Stimulated activated CD8-positive, alpha-beta memory T cell treated with anti-CD3 and anti-CD28 coated beads, Interleukin-4, amount 100 ng/mL, for 1 hour (primary cell): Measurements from ENCODE around the gene PDE6B.
"Not testable (repeated sequence)": the region's sequence is repeated elsewhere in the genome, so short reads cannot be mapped to it uniquely, and the experiment has no call there.

Source experiments
- DNase-seq, 2 donors: peaks; one replicate each; pipeline ENCODE4 v3.0.0-alpha.2; 2020; ENCODE audit warnings: low read depth in 2 of 2, low spot score in 1 of 2

PDE6B gene

DNA sequence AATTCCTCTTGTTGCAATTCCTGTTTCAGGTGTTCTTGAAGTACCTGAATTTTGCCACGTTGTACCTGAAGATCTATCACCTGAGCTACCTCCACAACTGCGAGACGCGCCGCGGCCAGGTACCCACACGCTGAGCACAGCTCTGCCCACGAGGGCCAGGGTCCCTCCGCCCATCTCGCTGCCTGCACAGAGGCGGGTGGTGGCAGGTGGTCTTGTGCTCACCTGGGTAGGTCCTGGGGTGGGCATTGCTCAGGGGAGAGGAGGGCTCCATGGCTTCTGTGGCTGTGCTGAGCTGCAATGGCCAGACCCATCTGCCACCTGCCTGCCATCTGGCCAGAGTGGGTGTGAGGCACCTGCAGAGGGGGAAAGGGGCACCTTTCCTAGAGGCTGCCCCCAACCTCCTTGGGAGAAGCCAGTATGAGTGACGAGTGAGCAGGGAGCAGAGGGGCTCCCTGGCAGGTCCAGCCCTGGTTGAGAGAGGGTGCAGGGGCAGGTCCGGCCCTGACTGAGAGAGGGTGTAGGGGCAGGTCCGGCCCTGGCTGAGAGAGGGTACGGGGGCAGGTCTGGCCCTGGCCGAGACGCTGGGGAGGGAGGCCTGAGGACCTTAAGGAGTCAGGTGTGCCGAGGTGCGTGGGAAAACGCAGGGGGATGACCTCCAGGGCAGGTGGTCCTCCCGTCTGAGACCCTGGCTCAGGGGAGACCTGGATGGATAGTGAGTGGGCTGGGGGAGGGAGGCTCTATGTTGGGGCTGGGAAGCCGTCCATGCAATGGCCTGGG lies 10.7 kb downstream of the PDE6B start:
- no peak for DNase-seq

GRCh38 chr4:636628-637159 lies 11.3 kb downstream of the PDE6B start:
- DNase-seq = no peak

DNA sequence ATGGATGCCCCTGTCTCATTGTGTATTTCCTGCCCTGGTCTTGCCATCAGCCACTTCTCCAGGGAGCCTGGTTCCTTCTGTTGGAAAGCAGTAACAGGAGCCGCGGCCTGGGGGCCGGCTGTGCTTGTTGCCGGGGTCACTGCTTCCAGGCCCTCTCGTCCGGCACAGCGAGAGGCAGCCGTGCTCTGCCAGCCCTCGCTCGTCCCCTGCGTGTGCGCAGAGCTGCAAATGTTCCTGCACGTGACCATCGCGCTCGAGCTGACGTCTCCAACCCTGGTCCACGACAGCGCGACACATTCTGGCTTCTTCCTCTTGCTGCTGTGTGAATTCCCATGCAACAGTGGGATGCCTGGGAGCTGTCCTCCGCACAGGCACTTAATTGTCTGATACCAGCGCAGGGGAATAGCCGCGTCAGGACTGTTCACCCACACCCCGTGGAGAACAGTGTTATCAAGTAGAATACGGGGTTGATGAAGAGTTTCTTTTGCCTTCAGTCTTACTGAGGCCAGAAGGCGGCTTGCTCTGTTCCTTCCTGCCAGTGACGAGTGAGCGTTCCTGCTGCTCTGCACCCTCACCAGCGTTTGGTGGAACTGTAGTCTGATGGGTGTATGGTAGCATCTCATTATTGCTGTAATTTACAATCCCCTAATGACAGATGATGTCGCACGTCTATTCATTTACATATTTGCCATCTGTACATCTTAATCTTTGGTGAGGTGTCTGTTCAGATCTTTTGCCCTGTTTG lies 12.3 kb downstream of the PDE6B start:
- DNase-seq = no peak

- DNase-seq = not testable (repeated sequence)
Measured at GRCh38 chr4:642366-642765, 17.0 kb downstream of the PDE6B start.

- no peak for DNase-seq
Measured at GRCh38 chr4:646460-646859, 21.1 kb downstream of the PDE6B start.

DNA sequence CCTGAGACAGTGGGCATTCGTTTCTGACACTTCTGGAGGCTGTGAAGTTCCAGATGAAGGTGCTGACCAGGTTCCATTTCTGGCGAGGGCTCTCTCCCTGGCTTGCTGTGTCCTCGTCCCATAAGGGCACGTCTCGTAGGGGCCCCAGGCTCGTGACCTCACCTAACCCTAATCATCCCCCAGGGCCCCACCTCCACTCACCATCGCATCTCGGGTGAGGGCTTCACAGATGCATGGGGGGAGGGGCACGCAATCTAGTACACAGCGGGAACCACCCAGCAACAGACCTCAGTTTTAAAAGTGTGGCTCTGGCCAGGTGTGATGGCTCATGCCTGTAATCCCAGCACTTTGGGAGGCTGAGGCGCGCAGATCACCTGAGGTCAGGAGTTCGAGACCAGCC lies 22.1 kb downstream of the PDE6B start:
- DNase-seq = no peak

- no peak for DNase-seq
Measured at GRCh38 chr4:648579-649292, 23.4 kb downstream of the PDE6B start.

- DNase-seq = no peak
Measured at GRCh38 chr4:649293-649625, 23.9 kb downstream of the PDE6B start.

GRCh38 chr4:649751-650310 lies 24.5 kb downstream of the PDE6B start:
- no peak for DNase-seq

- no peak for DNase-seq
Measured at GRCh38 chr4:650461-650860, 25.1 kb downstream of the PDE6B start.

GRCh38 chr4:650951-651883 lies 25.8 kb downstream of the PDE6B start:
- no peak for DNase-seq

- no peak for DNase-seq
Measured at GRCh38 chr4:651884-652642, 26.7 kb downstream of the PDE6B start.

DNA sequence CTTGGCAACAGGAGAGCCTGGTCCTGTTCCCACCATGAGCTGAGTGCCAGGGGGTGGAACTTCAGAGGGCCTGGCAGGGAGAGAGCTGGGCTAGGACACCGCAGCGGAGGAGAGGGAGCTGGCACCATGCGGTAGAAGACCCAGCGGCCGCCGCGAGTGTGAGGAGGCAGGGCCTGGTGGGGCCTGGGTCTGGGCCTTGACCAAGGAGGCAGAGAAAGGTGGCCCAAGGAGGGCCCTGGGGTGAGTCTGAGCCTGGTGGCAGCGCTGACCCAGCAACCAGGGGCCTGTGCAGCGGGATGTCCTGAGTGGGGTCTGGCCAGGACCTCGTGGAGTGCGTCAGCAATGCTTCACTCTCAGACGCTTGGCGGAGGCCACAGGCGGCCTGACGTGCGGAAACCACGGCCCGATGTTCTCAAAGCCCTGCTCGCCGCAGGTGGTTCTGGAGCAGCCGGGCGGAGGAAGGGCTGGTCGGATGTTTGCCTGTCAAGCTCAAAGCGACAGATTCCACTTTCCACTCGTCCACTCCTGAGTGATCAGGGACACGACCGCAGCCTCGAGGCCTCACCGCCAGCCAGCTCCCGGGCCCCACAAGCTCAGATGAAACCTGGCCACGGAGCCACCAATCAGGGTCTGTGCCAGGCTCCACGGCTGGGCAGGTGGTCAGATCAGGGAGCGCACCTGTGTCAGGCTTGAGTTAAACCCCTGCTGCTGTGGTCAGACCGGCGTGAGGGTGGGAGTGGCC lies 27.9 kb downstream of the PDE6B start:
- DNase-seq = no peak

DNA sequence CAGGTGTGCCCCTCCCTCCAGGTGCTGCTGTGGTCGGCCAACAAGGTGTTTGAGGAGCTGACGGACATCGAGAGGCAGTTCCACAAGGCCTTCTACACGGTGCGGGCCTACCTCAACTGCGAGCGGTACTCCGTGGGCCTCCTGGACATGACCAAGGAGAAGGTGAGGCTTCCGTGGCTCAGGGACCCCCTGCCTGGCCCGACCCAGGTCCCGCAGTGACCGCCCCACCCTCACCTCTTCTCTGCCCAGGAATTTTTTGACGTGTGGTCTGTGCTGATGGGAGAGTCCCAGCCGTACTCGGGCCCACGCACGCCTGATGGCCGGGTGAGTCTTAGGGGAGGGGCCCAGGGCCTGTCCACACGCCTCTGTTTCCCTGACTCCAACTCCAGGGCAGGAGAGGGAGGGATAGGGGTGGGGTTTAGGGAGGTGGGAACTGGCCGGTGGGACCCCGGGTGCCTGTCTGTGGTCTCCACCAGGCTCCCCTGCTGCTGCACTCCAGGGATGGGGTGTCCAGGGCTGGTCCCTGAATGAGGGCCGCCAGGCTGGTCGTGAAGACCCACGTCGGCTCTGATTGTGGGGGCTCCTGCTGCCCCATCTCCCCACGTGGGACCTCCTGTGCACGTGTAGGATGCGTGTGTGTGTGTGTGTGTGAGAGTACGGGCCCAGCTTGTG lies 28.6 kb downstream of the PDE6B start:
- DNase-seq = no peak

DNA sequence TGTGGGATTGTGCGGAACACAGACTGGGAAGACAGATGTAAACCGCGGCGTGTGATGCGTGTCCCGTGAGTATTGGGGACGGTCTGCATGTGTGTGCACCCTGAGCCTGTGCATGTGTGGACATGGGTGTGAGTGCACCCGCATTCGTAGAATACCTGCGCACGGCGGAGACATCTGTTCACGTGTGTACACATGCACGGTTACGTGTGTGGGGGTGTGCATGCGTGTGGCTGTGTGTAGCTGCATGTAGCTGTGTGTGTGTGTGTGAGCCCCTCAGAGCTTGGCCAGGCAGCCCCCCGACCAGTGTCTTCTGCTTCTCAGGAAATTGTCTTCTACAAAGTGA lies 29.1 kb downstream of the PDE6B start:
- DNase-seq = no peak

- no peak for DNase-seq
Measured at GRCh38 chr4:654871-655463, 29.6 kb downstream of the PDE6B start.

DNA sequence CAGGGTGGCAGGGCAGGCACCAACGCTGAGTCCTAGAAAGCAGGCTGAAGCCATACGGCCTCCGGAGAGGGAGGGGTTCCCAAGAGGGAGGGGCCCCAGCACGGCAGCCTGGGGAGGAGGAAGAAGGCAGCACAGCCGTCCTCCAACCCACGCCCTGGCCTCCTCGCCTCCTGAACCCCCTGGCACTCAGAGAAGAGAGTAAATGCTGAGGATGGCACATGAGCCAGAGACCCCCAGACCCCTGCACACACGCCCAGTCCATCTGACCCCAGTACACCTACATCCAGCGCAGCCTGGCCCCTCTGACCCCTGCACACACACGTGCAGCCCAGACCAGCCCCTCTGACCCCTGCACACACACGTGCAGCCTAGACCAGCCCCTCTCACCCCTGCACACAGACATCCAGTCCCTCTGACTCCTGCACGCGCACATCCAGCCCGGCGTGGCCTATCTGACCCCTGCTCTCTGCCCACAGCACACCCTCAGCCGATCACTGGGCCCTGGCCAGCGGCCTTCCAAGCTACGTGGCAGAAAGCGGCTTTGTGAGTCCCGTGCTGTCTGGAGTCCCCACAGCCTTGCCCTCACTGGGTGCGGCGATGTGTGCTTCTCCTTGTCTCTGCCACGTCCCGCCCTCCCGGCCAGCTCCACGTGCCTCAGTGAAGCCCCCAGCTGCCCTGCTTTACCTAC lies 30.2 kb downstream of the PDE6B start:
- DNase-seq = no peak
